ENCODE data around the gene AMPD1. TPM values are rescaled to one million over a fixed set of nuclear protein-coding genes. Genes with fewer than 3 reads are reported as not detected.

The AMPD1 gene
- total RNA-seq, 1 experiment from 2014 or later = not detected

- intact Hi-C loops (cut with micrococcal nuclease; ENCODE audit: unreplicated experiment) = loop anchor here (2.0 kb wide), 2 partner anchors 50 to 324 kb away; no protein-coding TSS in a partner anchor
- peak; percentile 86 for DNase-seq
- Mint-ChIP-seq H3K4me1 (ENCODE audit: low read depth, unreplicated experiment) (peaks cover 8% of the 10 kb centered on the region), H3K4me3 (ENCODE audit: low read depth, unreplicated experiment) (peak overlapping the region; percentile 75), H3K36me3 (ENCODE audit: insufficient read depth, unreplicated experiment) (peaks cover 12% of the 10 kb centered on the region), H3K27ac (ENCODE audit: unreplicated experiment) (peak overlapping the region; percentile 59), H3K9me3 (ENCODE audit: low read depth, unreplicated experiment) (no peaks in the 10 kb centered on the region), H3K27me3 (ENCODE audit: unreplicated experiment) (peaks cover 12% of the 10 kb centered on the region)
- CTCF ChIA-PET = interaction anchor here (0.8 to 1.8 kb wide), 2 partner anchors 25 to 34 kb away, joined by 3 to 10 read pairs; partner anchors contain the start of gene AMPD1
- TF ChIP-seq CTCF (IDR thresholded peaks at IDR 0.05; ENCODE audit: unreplicated experiment) = no peak
- TSS peak; percentile 48 for BruUV-seq (replicated peaks)
Observed at GRCh38 chr1:114670083-114671010, 25.0 kb downstream of the AMPD1 start.

- peaks cover 12% of the 10 kb centered on the region for H3K36me3 Mint-ChIP-seq (ENCODE audit: insufficient read depth, unreplicated experiment)
- CTCF ChIA-PET = interaction anchor here (0.6 to 1.8 kb wide), 3 partner anchors 8 to 34 kb away, joined by 3 to 14 read pairs (median 10); partner anchors contain the start of gene AMPD1
- BruUV-seq (replicated peaks) = TSS peak; percentile 61
- no peaks in the 10 kb centered on the region for H3K9me3 Mint-ChIP-seq (ENCODE audit: low read depth, unreplicated experiment)
- no peak for TF ChIP-seq CTCF (IDR thresholded peaks at IDR 0.05; ENCODE audit: unreplicated experiment)
- H3K27me3 Mint-ChIP-seq (ENCODE audit: unreplicated experiment) = peaks cover 4% of the 10 kb centered on the region
- peaks cover 8% of the 10 kb centered on the region for H3K4me1 Mint-ChIP-seq (ENCODE audit: low read depth, unreplicated experiment)
- H3K27ac Mint-ChIP-seq (ENCODE audit: unreplicated experiment) = peak within 1 kb of the TSS; percentile 59
- no peak for DNase-seq
- intact Hi-C loops (cut with micrococcal nuclease; ENCODE audit: unreplicated experiment) = loop anchor here (2.0 kb wide), 2 partner anchors 49 to 323 kb away; no protein-coding TSS in a partner anchor
- H3K4me3 Mint-ChIP-seq (ENCODE audit: low read depth, unreplicated experiment) = peak within 1 kb of the TSS; percentile 75
Observed at GRCh38 chr1:114669562-114670082, 25.7 kb downstream of the AMPD1 start, which contains the start of gene DENND2C. DENND2C (minus strand) TSS chr1:114670049; CDS start chr1:114625984, 44,065 bp downstream.

- peaks cover 12% of the 10 kb centered on the region for H3K36me3 Mint-ChIP-seq (ENCODE audit: insufficient read depth, unreplicated experiment)
- intact Hi-C loops (cut with micrococcal nuclease; ENCODE audit: unreplicated experiment) = no loop called here
- no TSS peak for BruUV-seq (replicated peaks)
- no peak overlapping the region for H3K27ac Mint-ChIP-seq (ENCODE audit: unreplicated experiment)
- H3K27me3 Mint-ChIP-seq (ENCODE audit: unreplicated experiment) = no peaks in the 10 kb centered on the region
- no peak for DNase-seq
- TF ChIP-seq CTCF (IDR thresholded peaks at IDR 0.05; ENCODE audit: unreplicated experiment) = no peak
- peak overlapping the region; percentile 75 for H3K4me3 Mint-ChIP-seq (ENCODE audit: low read depth, unreplicated experiment)
- CTCF ChIA-PET = interaction anchor here (0.6 to 1.8 kb wide), 3 partner anchors 8 to 1052 kb away, joined by 3 to 14 read pairs (median 5); no protein-coding TSS in a partner anchor
- H3K4me1 Mint-ChIP-seq (ENCODE audit: low read depth, unreplicated experiment) = peaks cover 8% of the 10 kb centered on the region
- H3K9me3 Mint-ChIP-seq (ENCODE audit: low read depth, unreplicated experiment) = no peaks in the 10 kb centered on the region
Observed at GRCh38 chr1:114668784-114669561, 26.4 kb downstream of the AMPD1 start.

GRCh38 chr1:114668373-114668772, 27.0 kb downstream of the AMPD1 start:
- no TSS peak for BruUV-seq (replicated peaks)
- Mint-ChIP-seq H3K27ac (ENCODE audit: unreplicated experiment) (no peak overlapping the region), H3K36me3 (ENCODE audit: insufficient read depth, unreplicated experiment) (peaks cover 12% of the 10 kb centered on the region), H3K4me1 (ENCODE audit: low read depth, unreplicated experiment) (peaks cover 8% of the 10 kb centered on the region), H3K27me3 (ENCODE audit: unreplicated experiment) (no peaks in the 10 kb centered on the region), H3K9me3 (ENCODE audit: low read depth, unreplicated experiment) (no peaks in the 10 kb centered on the region), H3K4me3 (ENCODE audit: low read depth, unreplicated experiment) (no peak overlapping the region)
- CTCF ChIA-PET = no interaction called here
- DNase-seq = no peak
- no peak for TF ChIP-seq CTCF (IDR thresholded peaks at IDR 0.05; ENCODE audit: unreplicated experiment)
- intact Hi-C loops (cut with micrococcal nuclease; ENCODE audit: unreplicated experiment) = no loop called here
